ENCODE measurements around the gene FBXO24. TPM values are rescaled to one million over a fixed set of nuclear protein-coding genes. Genes with fewer than 3 reads are reported as not detected.

The FBXO24 gene
- total RNA-seq, 1 donor from 2014 or later: 0.49 TPM

- Mint-ChIP-seq H3K9me3 (ENCODE audit: unreplicated experiment) (peaks cover 5% of the 10 kb centered on the region), H3K27ac (ENCODE audit: unreplicated experiment) (no peak overlapping the region), H3K4me1 (ENCODE audit: low read depth, unreplicated experiment) (no peaks in the 10 kb centered on the region), H3K4me3 (ENCODE audit: unreplicated experiment) (peak overlapping the region; percentile 76), H3K36me3 (ENCODE audit: unreplicated experiment) (peaks cover 5% of the 10 kb centered on the region), H3K27me3 (ENCODE audit: unreplicated experiment) (peaks cover 17% of the 10 kb centered on the region)
- TF ChIP-seq, protein P1, sequence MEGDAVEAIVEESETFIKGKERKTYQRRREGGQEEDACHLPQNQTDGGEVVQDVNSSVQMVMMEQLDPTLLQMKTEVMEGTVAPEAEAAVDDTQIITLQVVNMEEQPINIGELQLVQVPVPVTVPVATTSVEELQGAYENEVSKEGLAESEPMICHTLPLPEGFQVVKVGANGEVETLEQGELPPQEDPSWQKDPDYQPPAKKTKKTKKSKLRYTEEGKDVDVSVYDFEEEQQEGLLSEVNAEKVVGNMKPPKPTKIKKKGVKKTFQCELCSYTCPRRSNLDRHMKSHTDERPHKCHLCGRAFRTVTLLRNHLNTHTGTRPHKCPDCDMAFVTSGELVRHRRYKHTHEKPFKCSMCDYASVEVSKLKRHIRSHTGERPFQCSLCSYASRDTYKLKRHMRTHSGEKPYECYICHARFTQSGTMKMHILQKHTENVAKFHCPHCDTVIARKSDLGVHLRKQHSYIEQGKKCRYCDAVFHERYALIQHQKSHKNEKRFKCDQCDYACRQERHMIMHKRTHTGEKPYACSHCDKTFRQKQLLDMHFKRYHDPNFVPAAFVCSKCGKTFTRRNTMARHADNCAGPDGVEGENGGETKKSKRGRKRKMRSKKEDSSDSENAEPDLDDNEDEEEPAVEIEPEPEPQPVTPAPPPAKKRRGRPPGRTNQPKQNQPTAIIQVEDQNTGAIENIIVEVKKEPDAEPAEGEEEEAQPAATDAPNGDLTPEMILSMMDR (IDR thresholded peaks at IDR 0.05; ENCODE audit: partially characterized antibody, unreplicated experiment): no peak
- no peak for DNase-seq
Observed at GRCh38 chr7:100626055-100626454, 39.9 kb downstream of the FBXO24 start.

DNA sequence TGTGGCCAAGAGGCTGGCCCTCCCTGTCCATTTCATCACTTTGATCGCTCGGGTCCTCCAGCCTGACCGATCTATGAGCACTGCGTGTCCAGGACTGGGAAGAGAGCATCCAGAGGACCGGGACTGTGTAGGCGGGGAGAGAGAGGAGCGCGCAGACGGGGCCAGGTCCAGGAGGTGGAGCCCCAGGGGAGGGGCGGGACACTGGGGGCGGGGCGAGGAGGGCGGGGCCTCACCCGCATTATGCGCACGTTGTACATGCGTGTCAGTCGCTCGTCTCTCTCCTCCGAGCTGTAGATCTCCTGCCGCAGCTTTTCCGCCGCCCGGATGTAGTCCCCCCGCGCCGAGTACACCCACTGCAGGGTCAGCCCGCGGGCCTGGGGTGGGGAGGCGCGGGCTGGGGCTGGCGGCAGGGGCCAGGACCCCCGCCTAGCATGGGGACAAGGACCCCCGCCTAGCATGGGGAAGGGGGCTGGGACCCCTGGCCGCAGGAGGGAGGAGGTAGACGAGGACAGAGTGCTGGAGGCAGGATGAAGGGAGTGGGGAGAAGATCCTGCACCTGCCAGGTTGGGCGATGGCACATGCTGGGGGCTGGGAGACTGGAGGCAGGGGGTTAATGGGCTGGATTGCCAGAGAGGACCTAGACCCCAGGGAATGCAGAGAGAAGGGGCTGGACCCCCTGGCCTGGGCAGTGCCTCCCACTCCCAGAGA, 40.6 kb downstream of the FBXO24 start:
- Mint-ChIP-seq H3K27me3 (ENCODE audit: unreplicated experiment) (peaks cover 15% of the 10 kb centered on the region), H3K27ac (ENCODE audit: unreplicated experiment) (no peak overlapping the region), H3K9me3 (ENCODE audit: unreplicated experiment) (peaks cover 5% of the 10 kb centered on the region), H3K4me3 (ENCODE audit: unreplicated experiment) (peak overlapping the region; percentile 76), H3K36me3 (ENCODE audit: unreplicated experiment) (peaks cover 1% of the 10 kb centered on the region), H3K4me1 (ENCODE audit: low read depth, unreplicated experiment) (no peaks in the 10 kb centered on the region)
- TF ChIP-seq, protein P1 (IDR thresholded peaks at IDR 0.05; ENCODE audit: partially characterized antibody, unreplicated experiment): no peak
- peak; percentile 89 for DNase-seq

DNA sequence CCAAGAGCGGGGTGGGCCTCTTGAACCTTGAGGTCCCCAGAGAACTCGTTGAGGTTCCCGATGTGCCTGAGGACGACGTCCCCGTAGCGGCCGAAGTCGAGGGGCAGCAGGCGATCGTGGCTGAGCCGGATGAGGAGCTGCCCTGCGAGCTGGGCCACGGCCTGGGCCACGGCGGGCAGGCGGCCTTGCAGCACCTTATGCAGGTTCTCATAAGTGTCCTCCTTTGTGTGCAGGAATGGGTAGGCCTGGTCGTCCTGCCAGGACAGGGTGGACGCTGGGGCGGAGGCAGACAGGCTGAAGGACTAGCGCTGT, 41.1 kb downstream of the FBXO24 start:
- Mint-ChIP-seq H3K9me3 (ENCODE audit: unreplicated experiment) (peaks cover 5% of the 10 kb centered on the region), H3K27ac (ENCODE audit: unreplicated experiment) (no peak overlapping the region), H3K27me3 (ENCODE audit: unreplicated experiment) (peaks cover 15% of the 10 kb centered on the region), H3K36me3 (ENCODE audit: unreplicated experiment) (no peaks in the 10 kb centered on the region), H3K4me1 (ENCODE audit: low read depth, unreplicated experiment) (no peaks in the 10 kb centered on the region), H3K4me3 (ENCODE audit: unreplicated experiment) (peak overlapping the region; percentile 20)
- TF ChIP-seq, protein P1 (IDR thresholded peaks at IDR 0.05; ENCODE audit: partially characterized antibody, unreplicated experiment): no peak
- no peak for DNase-seq

DNA sequence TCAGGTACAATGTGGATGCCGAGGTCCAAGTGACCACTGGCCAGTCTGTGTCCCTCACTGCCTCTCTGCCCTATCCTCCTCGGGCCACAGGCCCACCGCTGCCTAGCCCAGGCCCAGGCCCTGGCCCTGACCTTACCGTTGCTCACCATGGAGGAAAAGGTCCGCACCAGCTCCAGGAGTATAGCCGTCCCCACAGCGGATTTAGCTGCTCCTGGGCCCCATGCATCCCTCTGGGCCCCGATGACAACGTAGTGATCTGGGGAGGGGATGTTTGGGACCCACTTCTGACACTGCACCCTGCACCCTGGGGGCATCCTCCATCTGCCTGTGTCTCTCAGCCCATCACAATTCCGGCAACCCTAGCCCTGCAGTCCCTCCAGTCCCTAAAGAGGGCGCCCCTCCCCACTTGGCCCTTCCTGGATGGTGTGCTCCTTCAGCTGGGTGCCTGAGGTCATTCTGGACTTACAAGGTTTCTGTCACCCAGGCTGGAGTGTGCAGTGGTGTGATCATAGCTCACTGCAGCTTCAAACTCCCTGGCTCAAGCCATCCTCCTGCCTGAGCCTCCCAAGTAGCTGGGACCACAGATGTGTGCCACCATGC, 43.1 kb downstream of the FBXO24 start:
- DNase-seq: peak; percentile 76
- Mint-ChIP-seq H3K4me1 (ENCODE audit: low read depth, unreplicated experiment) (no peaks in the 10 kb centered on the region), H3K27ac (ENCODE audit: unreplicated experiment) (no peak overlapping the region), H3K36me3 (ENCODE audit: unreplicated experiment) (no peaks in the 10 kb centered on the region), H3K9me3 (ENCODE audit: unreplicated experiment) (peaks cover 5% of the 10 kb centered on the region), H3K27me3 (ENCODE audit: unreplicated experiment) (peaks cover 22% of the 10 kb centered on the region), H3K4me3 (ENCODE audit: unreplicated experiment) (no peak overlapping the region)
- TF ChIP-seq, protein P1 (IDR thresholded peaks at IDR 0.05; ENCODE audit: partially characterized antibody, unreplicated experiment): peak; percentile 33

DNA sequence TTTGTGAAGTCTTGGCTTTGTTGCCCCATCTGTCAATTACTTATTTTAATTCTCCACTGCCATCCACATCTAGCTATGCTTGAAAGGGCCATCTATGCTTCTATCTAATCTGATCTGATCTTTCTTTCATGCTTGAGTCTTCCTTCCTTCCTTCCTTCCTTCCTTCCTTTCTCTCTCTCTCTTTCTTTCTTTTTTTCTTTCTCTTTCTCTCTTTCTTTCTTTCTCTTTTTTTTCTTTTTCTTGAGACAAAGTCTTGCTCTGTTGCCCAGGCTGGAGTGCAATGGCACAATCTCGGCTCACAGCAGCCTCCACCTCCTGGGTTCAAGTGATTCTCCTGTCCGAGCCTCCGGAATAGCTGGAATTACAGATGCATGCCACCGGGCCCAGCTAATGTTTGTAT, 43.9 kb downstream of the FBXO24 start:
- Mint-ChIP-seq H3K4me3 (ENCODE audit: unreplicated experiment) (no peak overlapping the region), H3K36me3 (ENCODE audit: unreplicated experiment) (no peaks in the 10 kb centered on the region), H3K4me1 (ENCODE audit: low read depth, unreplicated experiment) (no peaks in the 10 kb centered on the region), H3K9me3 (ENCODE audit: unreplicated experiment) (peaks cover 5% of the 10 kb centered on the region), H3K27ac (ENCODE audit: unreplicated experiment) (no peak overlapping the region), H3K27me3 (ENCODE audit: unreplicated experiment) (peaks cover 26% of the 10 kb centered on the region)
- DNase-seq: no peak
- TF ChIP-seq, protein P1 (IDR thresholded peaks at IDR 0.05; ENCODE audit: partially characterized antibody, unreplicated experiment): no peak

Data from glutamatergic neuron (in vitro differentiated cells).